Measurements from ENCODE around the gene UNK.
"Not testable (repeated sequence)": the region's sequence is repeated elsewhere in the genome, so short reads cannot be mapped to it uniquely, and the experiment has no call there.

The UNK gene

DNA sequence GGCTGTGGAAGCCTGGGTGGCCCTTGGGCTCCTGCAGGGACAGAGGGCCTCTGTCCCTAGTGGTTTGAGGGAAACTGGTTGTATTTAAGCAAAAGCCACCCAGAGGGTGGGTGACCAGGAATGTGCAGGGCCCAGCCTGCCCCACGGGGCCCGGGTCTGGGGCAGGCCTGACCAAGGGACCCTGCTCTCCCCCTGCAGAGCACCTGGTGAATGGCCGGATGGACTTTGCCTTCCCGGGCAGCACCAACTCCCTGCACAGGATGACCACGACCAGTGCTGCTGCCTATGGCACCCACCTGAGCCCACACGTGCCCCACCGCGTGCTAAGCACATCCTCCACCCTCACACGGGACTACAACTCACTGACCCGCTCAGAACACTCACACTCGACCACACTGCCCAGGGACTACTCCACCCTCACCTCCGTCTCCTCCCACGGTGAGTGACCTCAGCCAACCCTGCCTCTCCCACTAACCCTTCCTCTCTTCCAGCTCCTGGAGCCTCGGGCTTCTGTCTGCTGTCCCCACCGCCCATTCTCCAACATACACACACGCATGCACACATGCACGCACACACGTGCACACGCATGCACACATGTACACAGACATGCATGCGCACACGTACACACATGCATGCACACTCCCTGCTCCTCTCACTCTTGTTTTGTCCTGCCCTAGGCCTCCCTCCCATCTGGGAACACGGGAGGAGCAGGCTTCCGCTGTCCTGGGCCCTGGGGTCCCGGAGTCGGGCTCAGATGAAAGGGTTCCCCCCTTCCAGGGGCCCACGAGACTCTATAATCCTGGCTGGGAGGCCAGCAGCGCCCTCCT is 30.0 kb upstream of the UNK start:
- DNase-seq: no peak

- peak in 1 of 2 experiments; percentile 8 for DNase-seq
These were observed 29.3 kb upstream of the UNK start for GRCh38 chr17:75755205-75755901.

DNA sequence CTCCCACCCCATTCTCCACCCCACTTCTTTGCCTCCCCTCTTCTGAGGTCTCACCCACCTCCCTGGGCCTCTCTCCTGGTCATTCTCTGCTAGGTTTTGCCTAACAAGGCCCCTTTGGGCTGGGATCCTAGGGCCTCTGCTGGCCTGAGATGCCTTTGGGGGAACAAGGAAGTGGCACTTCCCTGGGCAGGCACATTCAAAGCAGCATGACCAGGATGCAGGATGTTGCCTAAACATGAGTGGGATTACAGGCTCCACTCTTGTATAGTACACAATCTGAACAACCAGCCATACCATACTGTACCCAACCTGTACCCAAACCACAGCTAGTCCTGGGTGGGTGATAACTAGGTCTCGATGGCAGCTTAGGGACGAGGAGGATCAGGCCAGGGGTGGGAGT is 28.6 kb upstream of the UNK start:
- no peak for DNase-seq

DNA sequence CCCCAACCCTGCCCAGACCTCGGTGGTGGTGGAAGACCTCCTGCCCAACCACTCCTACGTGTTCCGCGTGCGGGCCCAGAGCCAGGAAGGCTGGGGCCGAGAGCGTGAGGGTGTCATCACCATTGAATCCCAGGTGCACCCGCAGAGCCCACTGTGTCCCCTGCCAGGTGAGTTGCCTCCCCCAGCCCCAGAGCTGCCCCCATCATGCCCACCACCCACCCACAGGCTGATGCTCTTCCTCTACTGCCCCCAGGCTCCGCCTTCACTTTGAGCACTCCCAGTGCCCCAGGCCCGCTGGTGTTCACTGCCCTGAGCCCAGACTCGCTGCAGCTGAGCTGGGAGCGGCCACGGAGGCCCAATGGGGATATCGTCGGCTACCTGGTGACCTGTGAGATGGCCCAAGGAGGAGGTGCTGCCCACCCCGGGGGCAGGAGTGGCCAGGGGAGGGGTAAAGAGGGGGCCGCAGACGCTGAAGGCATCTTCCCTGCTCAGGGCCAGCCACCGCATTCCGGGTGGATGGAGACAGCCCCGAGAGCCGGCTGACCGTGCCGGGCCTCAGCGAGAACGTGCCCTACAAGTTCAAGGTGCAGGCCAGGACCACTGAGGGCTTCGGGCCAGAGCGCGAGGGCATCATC is 28.0 kb upstream of the UNK start:
- no peak for DNase-seq

DNA sequence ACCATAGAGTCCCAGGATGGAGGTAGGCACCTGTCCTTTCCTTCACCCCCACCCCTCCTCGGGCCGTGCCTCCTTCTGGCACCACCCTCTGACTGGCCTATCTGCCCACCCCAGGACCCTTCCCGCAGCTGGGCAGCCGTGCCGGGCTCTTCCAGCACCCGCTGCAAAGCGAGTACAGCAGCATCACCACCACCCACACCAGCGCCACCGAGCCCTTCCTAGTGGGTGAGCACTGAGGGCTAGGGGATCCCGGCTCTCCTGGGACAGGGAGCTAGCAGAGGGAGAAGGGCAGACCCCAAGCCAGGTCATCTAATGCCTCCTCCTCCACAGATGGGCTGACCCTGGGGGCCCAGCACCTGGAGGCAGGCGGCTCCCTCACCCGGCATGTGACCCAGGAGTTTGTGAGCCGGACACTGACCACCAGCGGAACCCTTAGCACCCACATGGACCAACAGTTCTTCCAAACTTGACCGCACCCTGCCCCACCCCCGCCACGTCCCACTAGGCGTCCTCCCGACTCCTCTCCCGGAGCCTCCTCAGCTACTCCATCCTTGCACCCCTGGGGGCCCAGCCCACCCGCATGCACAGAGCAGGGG is 27.4 kb upstream of the UNK start:
- DNase-seq: no peak

- no peak for DNase-seq
These were observed 26.3 kb upstream of the UNK start for GRCh38 chr17:75758131-75758905.

GRCh38 chr17:75759457-75759856 is 25.1 kb upstream of the UNK start:
- no peak for DNase-seq

- not testable (repeated sequence) for DNase-seq
These were observed 24.5 kb upstream of the UNK start for GRCh38 chr17:75759978-75760640.

GRCh38 chr17:75762513-75763268 is 21.9 kb upstream of the UNK start:
- DNase-seq: no peak

DNA sequence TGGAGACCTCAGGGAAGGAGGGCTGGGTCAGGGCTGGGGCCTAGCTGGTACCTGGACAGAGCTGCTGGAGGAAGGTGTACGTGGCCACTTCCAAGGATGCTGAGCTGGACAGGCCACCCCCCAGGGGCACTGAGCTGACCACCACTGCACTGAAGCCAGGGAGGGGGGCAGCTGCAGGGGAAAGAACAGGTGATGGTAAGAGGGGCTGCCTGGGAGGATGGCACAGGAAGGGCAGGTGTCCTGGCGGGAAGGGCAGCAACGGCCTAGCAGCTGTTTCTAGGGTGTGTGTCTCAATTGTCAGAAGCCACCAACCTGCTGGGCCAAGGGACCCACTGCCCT is 21.4 kb upstream of the UNK start:
- DNase-seq: no peak

- no peak for DNase-seq
These were observed 20.8 kb upstream of the UNK start for GRCh38 chr17:75763613-75764416.

DNA sequence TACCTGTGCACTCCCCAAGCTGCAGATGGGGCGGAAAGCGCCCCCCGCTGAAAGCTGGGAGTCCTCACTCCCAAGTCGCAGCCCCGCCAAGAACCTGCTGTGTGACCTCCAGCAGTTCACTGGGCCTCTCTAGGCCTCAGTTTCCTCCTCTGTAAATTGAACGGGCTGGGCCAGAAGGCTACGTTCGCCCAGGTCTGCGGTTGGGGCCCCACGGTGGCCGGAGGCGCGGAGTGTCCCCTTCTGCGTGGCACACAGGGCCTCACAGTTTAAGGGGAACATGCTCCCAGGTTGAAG is 20.2 kb upstream of the UNK start:
- DNase-seq: no peak

DNA sequence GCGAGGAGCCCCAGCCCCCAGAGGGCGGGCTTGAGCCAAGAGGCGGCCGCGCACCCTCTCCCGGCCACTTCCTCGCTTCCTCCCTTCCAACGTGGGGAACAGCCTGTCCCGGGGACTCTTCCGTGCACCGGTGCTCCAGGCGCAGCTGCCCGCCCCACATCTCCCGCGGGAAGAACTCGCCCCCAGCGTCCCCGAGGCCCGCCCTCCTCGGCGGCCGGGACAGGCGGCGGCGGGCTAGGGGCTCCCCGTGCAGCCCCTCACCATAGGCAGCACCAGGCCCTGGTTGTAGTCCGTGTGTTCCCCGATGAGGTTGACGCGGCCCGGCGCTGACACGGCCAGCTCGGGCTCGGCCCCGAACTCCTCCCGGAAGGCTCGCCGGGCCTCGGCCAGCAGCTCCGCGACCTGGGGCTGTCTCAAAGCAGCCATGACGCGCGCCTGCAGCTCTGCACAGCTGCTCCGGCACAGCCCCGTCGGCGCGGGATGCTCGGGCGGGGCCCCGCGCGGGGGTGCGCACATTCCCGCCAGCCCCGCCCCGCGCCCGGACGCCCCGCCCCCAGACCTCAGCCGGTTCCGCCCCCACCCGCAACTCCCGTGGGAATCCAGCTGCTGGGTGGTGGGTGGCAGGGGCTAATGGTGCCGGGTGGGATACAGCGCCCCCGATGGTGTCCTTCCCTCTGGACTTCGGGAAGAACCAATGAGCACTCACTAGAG is 19.7 kb upstream of the UNK start, which contains the start of gene GALK1:
TSS of gene GALK1 (minus strand) at position 482 of the 711 bp plus-strand sequence. CDS start at position 426, 56 bp downstream.
- peak; percentile 49 to 60 for DNase-seq

DNA sequence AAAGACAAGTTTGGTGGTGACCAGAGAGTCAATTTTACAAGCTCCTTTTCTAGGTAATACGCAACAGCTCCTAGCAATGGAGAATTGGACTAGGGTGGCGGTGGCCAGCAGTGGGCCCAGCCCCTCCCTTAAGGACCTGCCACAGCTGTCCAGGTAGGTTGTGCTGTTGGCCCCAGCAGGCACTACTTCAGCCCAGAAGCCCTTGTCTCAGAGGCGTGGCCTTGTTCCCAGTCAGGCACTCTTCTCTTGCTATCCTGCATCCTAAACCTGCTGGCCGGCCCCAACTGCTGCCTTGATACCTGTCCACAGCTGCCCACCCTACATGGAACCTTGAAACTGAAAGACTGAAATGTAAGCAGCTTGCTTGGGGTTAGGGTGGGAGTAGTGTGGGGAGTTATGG is 18.6 kb upstream of the UNK start:
- DNase-seq: no peak

DNA sequence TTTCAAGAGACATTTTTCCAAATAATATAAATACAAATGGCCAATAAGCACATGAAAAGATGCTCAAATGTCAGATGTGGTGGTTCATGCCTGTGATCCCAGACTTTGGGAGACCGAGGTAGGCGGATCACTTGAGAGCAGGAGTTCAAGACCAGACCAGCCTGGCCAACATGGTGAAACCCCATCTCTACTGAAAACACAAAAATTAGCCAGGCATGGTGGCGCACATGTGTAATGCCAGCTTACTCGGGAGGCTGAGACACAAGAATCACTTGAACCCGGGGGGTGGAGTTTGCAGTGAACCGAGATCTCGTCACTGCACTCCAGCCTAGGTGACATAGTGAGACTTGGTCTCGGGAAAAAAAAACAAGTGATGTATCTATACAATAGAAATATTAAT is 16.7 kb upstream of the UNK start:
- DNase-seq: no peak

- DNase-seq: peak in 1 of 2 experiments; percentile 51
These were observed 15.1 kb upstream of the UNK start for GRCh38 chr17:75769536-75769935.

DNA sequence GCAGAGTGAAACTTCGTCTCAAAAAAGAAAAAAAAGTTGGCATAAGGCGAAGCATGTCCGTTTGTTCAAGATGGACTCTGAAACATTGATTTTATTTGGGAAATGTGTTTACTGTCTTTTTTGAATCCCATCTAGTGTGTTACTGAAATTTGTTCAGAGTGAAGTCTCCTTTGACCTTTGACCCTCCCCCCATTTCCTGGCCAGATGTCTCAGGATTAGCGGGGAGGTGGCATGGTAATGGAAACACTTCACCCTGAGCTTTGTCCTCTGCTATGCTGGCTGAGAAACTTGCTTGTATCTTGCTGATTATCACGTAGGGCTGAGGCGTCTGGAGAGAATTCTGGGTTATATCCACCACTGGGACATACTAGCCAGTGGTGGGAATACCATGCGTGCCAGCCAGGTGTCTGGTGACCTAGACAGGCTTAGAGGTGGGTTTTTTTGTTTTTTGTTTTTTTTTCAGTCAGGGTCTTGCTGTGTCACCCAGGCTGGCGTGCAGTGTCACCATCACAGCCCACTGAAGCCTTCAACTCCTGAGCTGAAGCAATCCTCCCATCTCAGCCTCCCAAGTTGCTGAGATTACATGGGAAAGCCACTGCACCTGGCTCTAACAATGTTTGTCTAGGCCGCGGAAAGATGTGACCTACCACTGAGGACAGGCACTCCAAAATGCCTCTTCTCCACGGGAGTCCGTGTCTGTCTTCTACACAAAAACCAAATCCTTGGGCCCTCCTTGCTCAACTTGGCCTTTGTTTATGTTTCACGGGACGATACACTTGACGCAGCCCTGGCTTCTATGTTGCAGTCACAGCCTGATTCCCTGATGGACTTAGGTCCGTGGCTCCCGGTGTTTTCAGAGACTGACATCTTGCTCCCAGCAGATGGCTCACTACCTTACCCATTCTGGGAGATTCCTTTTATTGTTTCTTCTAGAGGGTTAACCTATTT is 13.0 kb upstream of the UNK start:
- DNase-seq: no peak

DNA sequence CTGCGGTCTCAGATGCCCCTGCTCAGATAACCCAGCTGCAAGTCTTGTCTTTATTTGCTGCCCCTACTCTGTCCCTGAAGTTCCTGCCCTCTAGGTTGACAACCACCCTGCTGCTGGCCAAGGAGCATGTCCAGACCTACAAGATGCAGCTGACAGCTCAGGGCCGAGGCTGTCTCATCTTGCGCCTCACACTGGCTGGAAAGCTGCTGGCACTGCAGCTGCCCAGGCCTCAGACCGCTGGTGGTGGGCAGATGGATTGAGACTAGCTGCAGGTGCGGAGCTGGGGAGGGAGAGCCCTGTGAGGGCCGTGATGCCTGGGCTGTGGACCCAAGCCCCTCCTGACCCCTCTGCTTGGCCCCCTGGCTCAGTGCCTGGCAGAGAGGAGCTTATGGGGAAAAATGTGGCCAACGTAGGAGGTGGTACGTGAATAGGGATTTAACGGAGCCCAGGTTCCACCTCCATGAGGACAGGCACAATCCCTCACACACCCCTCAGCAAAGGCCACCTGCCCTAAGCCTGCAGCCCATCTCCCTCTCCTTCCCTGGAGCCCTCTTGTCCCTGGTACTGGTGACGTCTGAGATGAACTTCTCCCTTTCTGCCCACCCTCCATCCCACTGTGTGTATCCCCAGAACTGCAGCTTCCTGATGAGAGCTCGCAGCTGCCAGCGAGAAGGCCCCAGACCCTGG is 11.3 kb upstream of the UNK start:
- DNase-seq: no peak
